Measurements from ENCODE around the gene RTN4R. TPM values are rescaled to one million over a fixed set of nuclear protein-coding genes. Genes with fewer than 3 reads are reported as not detected.

RTN4R gene
- total and polyA plus RNA-seq, 9 of the 15 experiments (the other 6 are each of a cell fraction or from before 2014, with no cell fraction given): 0.04 to 2.8 (median 1.4) TPM; not detected in 3

- TF ChIP-seq ZNF592 (IDR thresholded peaks at IDR 0.05) (no peak), ZNF785 (CRISPR knock-in tag; IDR thresholded peaks at IDR 0.05) (no peak), RUNX1 (IDR thresholded peaks at IDR 0.05; ENCODE audit: low read depth) (0 out of 2 replicates have a peak, but pooled peaks have one; percentile 33), ZFX (CRISPR knock-in tag; IDR thresholded peaks at IDR 0.05) (peak; percentile 25; the same call in 1 of the 2 replicates), CSDE1 (IDR thresholded peaks at IDR 0.05) (no peak), GTF2A2 (tag; IDR thresholded peaks at IDR 0.05) (no peak), PKNOX1 (IDR thresholded peaks at IDR 0.05) (peak; percentile 90), ZNF75A (CRISPR knock-in tag; IDR thresholded peaks at IDR 0.05) (no peak), ZBTB17 (CRISPR knock-in tag; IDR thresholded peaks at IDR 0.05) (no peak), ATF2 (CRISPR knock-in tag; IDR thresholded peaks at IDR 0.05) (0 out of 2 replicates have a peak, but pooled peaks have one; percentile 19), PRPF4 (IDR thresholded peaks at IDR 0.05; ENCODE audit: insufficient read depth, low read depth, low read length, poor library complexity, severe bottlenecking) (no peak), PHF20 (IDR thresholded peaks at IDR 0.05; ENCODE audit: partially characterized antibody) (no peak), CAMTA2 (CRISPR knock-in tag; conservative IDR thresholded peaks at IDR 0.05) (no peak), CREBBP (IDR thresholded peaks at IDR 0.05; ENCODE audit: low read depth, low read length) (no peak), ZNF121 (CRISPR knock-in tag; conservative IDR thresholded peaks at IDR 0.05) (no peak), ID3 (CRISPR knock-in tag; IDR thresholded peaks at IDR 0.05) (no peak), ID3 (tag; IDR thresholded peaks at IDR 0.05) (no peak), EGR1 (conservative IDR thresholded peaks at IDR 0.05) (0 out of 2 replicates have a peak, but pooled peaks have one; percentile 8), NEUROD1 (IDR thresholded peaks at IDR 0.05; ENCODE audit: borderline replicate concordance, low read depth, low read length, partially characterized antibody) (no peak), SRSF1 (IDR thresholded peaks at IDR 0.05; ENCODE audit: low read depth, low read length) (no peak), SIN3B (IDR thresholded peaks at IDR 0.05; ENCODE audit: low read depth) (no peak), MIER1 (IDR thresholded peaks at IDR 0.05; ENCODE audit: low read depth) (no peak), IRF2 (CRISPR knock-in tag; IDR thresholded peaks at IDR 0.05) (peak; percentile 78)
These were observed 3.3 kb downstream of the RTN4R start (continued) for GRCh38 chr22:20264614-20265452.

All from K562 (cell line).